ENCODE data around the gene FLNB.

GRCh38 chr3:57978316-57978715 is 29.9 kb upstream of the FLNB start:
- no peak for TF ChIP-seq CTCF (IDR thresholded peaks at IDR 0.05; ENCODE audit: low read length)
- TF ChIP-seq EZH2 (optimal IDR thresholded peaks at IDR 0.05; ENCODE audit: low read depth, low read length), result no peak
